RWPE2 (cell line): ENCODE results near the gene CDH4.

ENCODE experiments used
- ATAC-seq: fragments of 200-7000 bp; cut with Tn5 transposase; 3 replicates; pipeline ENCODE4 v1.9.1; 2021; ENCODE audit warnings: low read depth
- DNase-seq: peaks from one replicate; pipeline ENCODE4 v3.0.0-alpha.2; 2020; ENCODE audit warnings: low spot score
- H3K27ac ChIP-seq: fragments of 450-650 bp; 2 replicates; pipeline ENCODE4 v1.5.1; 2017; ENCODE audit warnings: mild to moderate bottlenecking; ENCODE audit not compliant: poor library complexity, severe bottlenecking
- H3K27me3 ChIP-seq: fragments of 250-450 bp; sonication (Bioruptor Pico); 2 replicates; pipeline ENCODE4 v1.5.1; 2021; ENCODE audit warnings: mild to moderate bottlenecking, moderate library complexity; ENCODE audit not compliant: insufficient read depth, poor library complexity, severe bottlenecking
- H3K36me3 ChIP-seq: fragments of 250-450 bp; sonication (Bioruptor Pico); 2 replicates; pipeline ENCODE4 v1.5.1; 2020; ENCODE audit warnings: low read depth, mild to moderate bottlenecking, moderate library complexity
- H3K4me1 ChIP-seq: fragments of 250-450 bp; sonication (Bioruptor Pico); 2 replicates; pipeline ENCODE4 v1.5.1; 2021; ENCODE audit warnings: mild to moderate bottlenecking, moderate library complexity; ENCODE audit not compliant: insufficient read depth, poor library complexity, severe bottlenecking
- H3K4me3 ChIP-seq: fragments of 250-450 bp; sonication (Bioruptor Pico); 2 replicates; pipeline ENCODE4 v1.5.1; 2021; ENCODE audit warnings: mild to moderate bottlenecking, moderate library complexity; ENCODE audit not compliant: severe bottlenecking
- H3K9me3 ChIP-seq: fragments of 250-450 bp; sonication (Bioruptor Pico); 2 replicates; pipeline ENCODE4 v1.5.1; 2021; ENCODE audit warnings: mild to moderate bottlenecking, moderate library complexity; ENCODE audit not compliant: severe bottlenecking
- CTCF ChIP-seq: fragments of 450-650 bp; IDR thresholded peaks from one replicate; pipeline ENCODE4 v1.5.1; 2017; ENCODE audit warnings: mild to moderate bottlenecking, moderate library complexity; ENCODE audit not compliant: poor library complexity, severe bottlenecking

The CDH4 gene

DNA sequence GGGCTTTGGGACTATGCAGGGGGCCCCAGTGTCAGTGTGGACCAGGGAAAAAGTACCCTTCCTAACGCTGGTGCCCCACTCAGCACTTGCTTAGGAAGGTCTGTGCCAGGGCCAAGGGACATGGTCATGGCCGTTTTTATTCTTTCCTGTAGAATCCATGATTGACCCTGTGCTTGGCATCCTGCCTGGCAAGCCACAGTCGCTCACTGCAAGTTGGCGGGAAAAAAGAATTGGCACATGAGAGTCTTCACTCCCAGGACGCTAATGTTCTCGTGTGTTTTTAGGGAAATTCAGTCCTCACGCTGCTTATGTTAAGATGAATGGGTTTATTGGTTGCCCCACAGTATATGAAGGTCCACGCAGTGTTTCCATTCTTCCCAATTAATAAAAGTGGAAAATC, 253.4 kb downstream of the CDH4 start:
- Histone ChIP-seq H3K4me3 (no peak overlapping the region), H3K4me1 (no peaks in the 10 kb centered on the region), H3K27me3 (no peaks in the 10 kb centered on the region), H3K36me3 (no peaks in the 10 kb centered on the region; the same call in 1 of the 2 replicates), H3K27ac (no peak overlapping the region), H3K9me3 (no peaks in the 10 kb centered on the region)
- no peak for TF ChIP-seq CTCF
- DNase-seq: no peak
- ATAC-seq: no peak

- DNase-seq: peak; percentile 65
- Histone ChIP-seq H3K27ac (no peak overlapping the region), H3K27me3 (no peaks in the 10 kb centered on the region), H3K4me1 (no peaks in the 10 kb centered on the region), H3K36me3 (no peaks in the 10 kb centered on the region), H3K9me3 (no peaks in the 10 kb centered on the region), H3K4me3 (no peak overlapping the region)
- TF ChIP-seq CTCF: no peak
- no peak for ATAC-seq
Observed at GRCh38 chr20:61507778-61508177, 255.7 kb downstream of the CDH4 start.

DNA sequence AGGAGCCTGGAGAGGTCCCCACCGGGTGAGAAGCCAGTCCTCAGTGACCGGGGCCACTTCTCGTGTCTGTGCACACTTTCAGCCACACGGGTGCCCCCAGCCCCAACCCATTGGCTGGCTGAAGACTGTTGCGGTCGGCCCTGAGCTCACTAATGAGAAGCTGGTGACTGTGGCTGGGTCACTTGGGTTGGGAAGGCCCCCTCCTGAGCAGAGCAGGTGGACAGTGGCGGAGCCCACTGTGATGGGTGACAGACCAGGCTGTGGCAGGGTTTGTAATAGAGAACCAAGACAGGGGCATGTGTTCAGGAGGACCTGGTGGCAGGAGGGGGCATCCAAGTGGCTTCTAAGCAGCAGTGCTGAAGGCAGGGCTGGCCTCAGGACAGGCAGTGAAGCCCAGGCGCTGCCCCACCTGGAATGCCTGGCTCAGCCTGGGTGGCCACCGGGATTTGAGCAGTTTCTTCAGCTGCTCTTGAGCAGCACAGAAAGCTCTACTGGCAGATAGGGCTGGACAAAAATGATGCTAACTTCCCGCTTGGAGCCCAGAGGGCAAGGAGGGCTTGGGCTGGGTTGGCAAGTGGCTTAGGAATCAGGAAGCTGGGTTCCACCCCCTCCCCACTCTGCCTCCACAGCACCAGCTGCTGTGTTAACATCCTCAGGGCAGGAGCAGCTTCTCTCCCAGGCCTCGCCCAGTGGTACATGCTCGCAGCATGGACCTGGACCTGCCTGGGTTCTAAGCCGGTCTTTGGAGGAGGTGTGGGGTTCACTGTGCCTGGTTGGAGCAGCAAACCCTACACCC, 256.4 kb downstream of the CDH4 start:
- Histone ChIP-seq H3K36me3 (no peaks in the 10 kb centered on the region), H3K4me1 (no peaks in the 10 kb centered on the region), H3K27me3 (no peaks in the 10 kb centered on the region), H3K27ac (no peak overlapping the region), H3K9me3 (no peaks in the 10 kb centered on the region), H3K4me3 (no peak overlapping the region)
- TF ChIP-seq CTCF: no peak
- DNase-seq: peak; percentile 82
- peak; percentile 6; the same call in 1 of the 3 replicates for ATAC-seq

DNA sequence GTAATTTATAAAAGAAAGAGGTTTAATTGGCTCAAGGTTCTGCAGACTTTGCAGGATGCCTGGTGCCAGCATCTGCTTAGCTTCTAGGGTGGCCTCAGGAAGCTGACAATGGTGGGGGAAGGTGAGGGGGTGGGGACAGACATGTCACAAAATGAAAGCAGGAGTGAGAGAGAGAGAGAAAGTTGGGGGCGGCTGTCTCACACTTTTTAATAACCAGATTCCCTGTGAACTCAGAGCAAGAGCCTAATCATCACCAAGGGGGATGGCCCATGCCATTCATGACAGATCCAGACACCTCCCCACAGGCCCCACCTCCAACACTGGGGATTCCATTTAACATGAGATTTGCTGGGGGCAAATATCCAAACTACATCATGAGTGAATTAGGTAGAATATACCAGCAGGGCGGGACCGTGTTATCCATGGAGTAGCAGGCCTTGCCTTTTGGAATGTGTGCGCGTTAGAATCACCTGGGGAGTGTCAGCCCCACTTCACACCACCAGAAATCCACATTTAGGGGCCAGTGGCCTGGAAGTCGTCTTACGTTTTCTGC, 258.8 kb downstream of the CDH4 start:
- DNase-seq: no peak
- Histone ChIP-seq H3K9me3 (no peaks in the 10 kb centered on the region), H3K27ac (no peak overlapping the region), H3K36me3 (no peaks in the 10 kb centered on the region), H3K4me1 (no peaks in the 10 kb centered on the region), H3K4me3 (no peak overlapping the region), H3K27me3 (no peaks in the 10 kb centered on the region)
- TF ChIP-seq CTCF: no peak
- no peak for ATAC-seq

- H3K4me1 ChIP-seq: no peaks in the 10 kb centered on the region
- H3K4me3 ChIP-seq: no peak overlapping the region
- no peaks in the 10 kb centered on the region for H3K36me3 ChIP-seq
- no peak overlapping the region for H3K27ac ChIP-seq
- H3K27me3 ChIP-seq: no peaks in the 10 kb centered on the region
- TF ChIP-seq CTCF: no peak
- no peaks in the 10 kb centered on the region for H3K9me3 ChIP-seq
- DNase-seq (peak; percentile 75), ATAC-seq (no peak)
Observed at GRCh38 chr20:61512475-61512874, 260.4 kb downstream of the CDH4 start.
